GM18951 (cell line): ENCODE measurements around the gene ZCCHC24.

Experiments
- POLR2A ChIP-seq: IDR thresholded peaks from 4 replicates; pipeline ENCODE4 v1.6.1; 2011; ENCODE audit warnings: mild to moderate bottlenecking; ENCODE audit not compliant: insufficient read length, insufficient read depth; ENCODE audit errors: extremely low read depth
- in situ Hi-C: fragments of 300-500 bp; cut with MboI; formaldehyde crosslinking; loops from one replicate; pipeline ENCODE4 v1.12.0; 2022; ENCODE audit warnings: low sequenced_read_pairs, mixed read lengths, inconsistent platforms; ENCODE audit not compliant: unreplicated experiment

Gene ZCCHC24

DNA sequence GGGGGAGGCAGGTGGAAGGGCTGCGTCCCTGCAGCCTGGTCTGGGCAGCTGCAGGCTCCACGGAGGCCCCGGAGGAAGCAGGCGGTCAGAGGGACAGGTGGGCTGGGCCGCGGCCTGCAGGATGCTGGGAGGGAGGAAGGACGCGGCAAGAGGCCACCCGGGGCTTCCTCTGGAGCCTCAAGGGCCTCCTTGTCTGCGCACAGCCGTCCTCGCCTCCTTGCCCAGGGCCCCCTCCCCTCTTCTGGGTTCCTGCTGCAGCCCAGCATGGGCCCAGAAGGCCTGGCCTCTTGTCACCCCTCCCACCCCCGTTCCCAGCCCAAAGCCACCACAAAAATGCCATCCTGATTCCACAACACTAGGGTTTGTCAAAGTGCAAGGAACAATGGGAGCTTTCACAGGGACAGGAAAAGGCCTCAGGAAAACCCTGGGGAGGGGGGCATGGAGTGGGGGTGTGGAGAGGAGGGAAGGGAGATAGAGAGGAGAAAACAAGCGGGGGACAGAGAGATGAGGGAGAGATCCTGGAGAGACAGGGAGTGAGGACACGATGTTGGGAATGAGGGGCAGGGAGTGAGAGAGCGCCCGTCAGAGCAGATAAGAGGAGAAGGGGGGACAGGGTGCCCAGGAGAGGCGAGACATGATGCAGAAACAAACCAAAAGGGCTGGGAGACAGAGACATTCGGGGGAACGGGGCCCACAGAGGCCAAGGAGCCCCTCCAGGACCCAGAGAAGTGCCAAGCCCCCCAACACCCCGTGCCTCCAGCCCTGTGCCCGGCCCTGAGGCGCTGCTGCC lies 41.8 kb downstream of the ZCCHC24 start:
- TF ChIP-seq POLR2A = no peak
- in situ Hi-C loops = no loop called here

DNA sequence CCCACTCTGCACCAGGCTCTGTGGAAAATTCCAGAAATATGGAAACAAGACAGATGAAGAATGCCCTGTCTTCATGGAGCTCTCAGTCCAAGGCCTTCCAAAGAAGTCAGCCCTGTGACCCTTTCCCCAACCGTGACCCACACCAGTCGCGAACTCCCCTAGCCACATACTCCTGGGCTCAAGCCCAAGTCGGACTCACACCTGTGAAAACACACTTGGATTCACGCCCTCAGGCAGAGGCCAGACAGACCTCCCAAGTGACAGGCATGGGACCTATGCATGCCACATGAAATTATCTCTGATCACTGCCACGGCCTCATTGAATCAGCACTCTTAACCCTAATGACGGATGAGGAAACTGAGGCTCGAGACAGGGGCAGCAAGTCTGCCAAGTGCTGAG lies 42.5 kb downstream of the ZCCHC24 start:
- TF ChIP-seq POLR2A = no peak
- in situ Hi-C loops = no loop called here

DNA sequence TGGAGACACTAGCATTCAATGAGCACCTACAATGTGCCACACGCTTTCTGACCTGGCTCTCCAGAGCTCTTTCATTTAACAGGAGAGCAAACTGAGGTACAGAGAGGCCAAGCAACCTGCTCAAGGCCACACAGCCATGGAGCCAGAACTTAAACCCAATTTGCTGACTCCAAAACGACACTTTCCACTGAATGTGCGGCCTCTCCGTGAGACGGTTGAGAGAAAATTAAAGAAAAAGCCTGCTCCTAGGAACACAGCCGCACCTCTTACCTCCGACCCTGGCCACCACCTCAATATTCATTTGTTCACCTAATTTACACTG lies 42.8 kb downstream of the ZCCHC24 start:
- in situ Hi-C loops = no loop called here
- no peak for TF ChIP-seq POLR2A

DNA sequence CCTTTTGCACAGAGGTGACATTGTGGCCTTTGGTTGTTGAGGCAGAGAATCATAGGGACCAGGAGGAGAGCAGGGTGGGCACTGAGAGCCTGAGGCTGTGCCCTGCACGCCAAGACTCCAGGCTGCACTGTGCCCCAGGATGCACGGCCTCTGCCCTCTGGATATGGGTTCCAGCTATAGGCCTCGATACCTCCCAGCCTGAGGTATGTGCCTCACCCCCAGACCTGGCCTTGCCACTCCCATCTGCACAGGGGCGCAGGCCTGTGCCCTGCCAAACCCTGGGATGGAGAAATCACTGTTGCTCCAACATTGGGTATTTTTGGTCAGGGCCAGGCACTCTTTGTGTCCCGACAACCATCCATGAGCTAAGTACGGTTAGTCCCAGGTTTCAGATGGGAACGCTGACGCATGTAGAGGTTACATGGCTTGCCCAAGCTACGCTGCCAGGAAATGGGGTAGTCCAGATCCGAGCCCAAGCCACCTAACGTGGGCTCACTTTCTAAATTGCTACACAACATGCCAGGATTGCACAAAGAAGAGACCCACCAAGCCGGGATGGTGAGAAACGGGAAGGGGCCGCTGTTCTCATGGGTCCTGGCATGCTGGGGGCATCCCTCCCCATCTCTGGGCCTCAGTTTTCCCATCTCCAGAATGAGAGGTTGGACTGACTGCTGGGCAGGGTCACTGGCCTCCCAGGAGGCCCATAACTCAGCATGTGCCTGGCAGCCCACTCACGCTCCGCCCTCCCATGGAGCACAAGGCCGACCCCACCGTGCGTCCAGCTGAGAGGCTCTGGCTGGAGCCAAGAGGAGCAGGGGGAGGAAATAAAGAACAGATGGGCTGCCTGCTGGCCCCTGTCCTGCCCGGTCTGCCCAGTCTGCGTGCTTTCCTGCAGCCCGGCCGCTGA lies 44.2 kb downstream of the ZCCHC24 start:
- in situ Hi-C loops = no loop called here

DNA sequence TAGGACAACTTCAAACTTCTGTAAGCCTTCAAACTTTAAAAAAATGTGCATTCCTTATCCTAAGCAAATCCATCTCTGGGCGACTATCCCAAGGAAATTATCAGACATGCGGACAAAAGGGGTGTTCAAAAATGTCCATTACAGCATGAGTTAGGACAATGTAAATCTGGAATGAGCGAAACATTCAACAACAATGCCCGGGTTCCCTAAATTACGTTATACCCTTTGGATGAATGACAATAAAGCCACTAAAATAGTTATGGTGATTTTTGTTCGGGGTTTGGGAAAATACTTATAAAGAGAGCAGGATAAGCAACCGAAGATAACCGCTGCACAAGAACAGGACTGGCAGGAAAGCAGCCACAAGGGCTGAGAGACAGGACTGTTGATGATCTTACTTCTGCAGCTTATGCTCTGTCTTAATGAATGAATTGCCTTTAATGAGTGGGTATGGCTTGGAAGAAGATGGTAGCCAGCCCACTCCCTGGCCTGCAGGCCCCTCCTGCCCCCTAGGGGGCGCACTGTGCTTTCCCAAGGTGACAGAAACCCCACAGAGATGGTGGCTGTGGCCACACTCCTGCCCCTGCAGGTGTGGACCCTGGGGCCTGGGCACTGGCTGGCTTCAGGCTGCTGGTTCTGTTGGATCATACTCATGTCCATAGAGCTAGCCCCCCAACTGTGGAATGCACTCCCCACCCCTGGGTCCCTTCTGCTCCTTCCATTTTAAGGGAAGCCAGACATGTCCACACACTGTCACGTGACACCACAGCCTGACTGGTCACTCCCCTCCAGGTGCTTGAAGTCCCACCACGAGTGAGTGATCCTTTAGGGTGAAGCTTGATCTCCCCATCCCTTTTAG lies 45.0 kb downstream of the ZCCHC24 start:
- no peak for TF ChIP-seq POLR2A

More for the DNA sequence above, 44.2 kb downstream of the ZCCHC24 start:
- no peak for TF ChIP-seq POLR2A

DNA sequence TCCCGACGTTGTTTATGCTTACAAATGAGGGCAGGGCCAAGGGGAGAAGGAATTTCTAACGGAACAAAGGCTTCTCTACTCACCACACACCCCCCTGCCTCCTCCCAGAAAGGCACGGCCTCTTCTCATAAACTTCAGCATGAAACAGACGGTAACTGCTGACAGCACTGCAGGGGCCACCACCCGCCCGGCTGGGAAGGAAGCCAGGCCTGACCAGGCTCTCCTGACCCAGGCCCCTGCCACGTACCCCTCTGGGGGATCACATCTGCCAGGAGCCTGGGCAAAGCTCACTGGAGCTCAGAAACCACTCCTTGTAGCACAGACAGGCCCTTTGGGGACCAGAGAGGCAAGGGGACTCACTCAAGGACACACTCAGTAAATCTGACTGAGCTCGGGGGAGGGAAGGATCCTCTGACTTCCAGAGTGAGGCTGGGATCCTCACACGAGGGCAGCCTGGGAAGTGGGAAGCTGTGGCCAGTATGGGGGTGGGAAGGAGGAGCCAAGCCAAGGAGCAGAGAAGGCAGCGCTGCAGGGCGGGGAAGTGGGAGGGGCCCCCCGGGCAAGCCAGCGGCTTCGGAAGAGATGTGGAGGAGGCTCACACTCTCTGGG lies 46.1 kb downstream of the ZCCHC24 start:
- in situ Hi-C loops = loop anchor here (10.0 kb wide), 1 partner anchor 65 kb away; no protein-coding TSS in a partner anchor
- no peak for TF ChIP-seq POLR2A

More for the DNA sequence above, 45.0 kb downstream of the ZCCHC24 start:
- in situ Hi-C loops = no loop called here

DNA sequence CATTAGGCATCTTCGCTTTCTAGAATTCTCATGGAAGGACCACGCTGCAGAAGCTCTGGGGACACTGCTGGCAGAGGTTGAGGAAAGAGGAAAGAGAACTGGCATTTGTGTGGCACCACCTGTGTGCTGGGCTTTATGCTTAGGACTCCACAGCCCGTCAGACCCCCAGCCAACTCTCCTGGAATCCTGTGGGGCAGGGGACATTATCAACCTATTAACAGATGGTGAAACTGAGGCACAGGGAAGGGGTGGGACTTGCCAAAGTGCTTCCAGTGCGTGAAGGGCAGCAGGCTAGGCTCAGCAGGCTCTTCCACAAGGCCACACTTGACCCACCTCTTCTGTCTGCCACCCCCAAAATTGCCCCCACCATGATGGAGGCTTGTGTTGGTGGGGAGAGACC lies 46.8 kb downstream of the ZCCHC24 start:
- TF ChIP-seq POLR2A = no peak
- in situ Hi-C loops = loop anchor here (10.0 kb wide), 1 partner anchor 66 kb away; no protein-coding TSS in a partner anchor

DNA sequence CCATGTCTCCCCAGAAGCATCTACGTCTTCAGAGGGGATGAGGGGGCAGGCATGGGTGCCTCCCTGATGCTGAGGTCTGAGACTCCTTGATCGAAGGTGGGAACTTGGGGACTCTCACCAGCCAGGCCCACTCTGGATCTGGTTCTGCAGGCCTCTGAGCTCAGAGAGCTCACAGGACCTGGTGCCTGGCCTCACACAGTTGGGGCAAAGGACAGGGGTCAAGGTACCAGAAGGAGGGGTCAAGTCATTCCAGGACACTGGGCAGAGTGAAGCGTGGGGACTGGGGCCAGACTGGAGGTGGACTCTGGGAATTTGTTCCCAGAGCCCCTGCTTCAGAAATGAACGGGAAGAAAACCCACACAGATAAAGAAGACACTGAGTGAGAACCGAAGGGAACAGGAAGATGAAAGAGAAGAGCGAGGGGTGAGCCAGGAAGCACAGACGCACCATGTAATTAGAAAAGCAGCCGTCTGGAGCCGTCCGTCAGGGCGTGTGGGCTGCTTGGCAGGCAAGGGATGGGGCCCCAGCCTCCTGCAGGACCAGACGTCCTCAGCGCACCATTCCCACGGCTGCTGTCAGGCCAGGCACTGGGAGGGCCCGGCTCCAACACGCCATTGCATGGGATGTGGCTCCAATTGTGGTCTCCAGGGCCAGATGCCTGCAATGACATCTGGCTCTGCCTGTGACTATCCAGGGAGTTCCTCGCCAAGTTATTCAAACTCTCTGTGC lies 47.7 kb downstream of the ZCCHC24 start:
- no peak for TF ChIP-seq POLR2A
- in situ Hi-C loops = loop anchor here (10.0 kb wide), 1 partner anchor 67 kb away; no protein-coding TSS in a partner anchor

DNA sequence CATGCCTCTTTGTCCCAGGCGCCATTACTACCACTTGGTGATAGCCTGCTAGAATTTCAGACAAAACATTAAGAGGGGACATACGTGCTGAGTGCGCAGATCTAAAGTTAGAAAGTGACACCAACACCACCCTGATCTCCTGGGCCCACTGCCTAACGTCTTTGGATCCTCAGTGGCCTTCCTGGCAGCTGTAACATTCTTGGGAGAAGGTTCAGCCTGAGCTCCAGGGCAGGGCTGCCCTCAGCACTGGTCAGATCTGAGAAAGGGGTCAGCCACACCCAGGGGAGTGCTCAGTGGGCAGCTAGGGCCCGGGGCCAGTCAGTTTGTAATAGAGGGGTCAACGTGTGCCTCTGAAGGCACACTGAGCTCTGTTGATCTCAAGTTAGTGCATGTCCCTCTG lies 48.4 kb downstream of the ZCCHC24 start:
- in situ Hi-C loops = loop anchor here (10.0 kb wide), 1 partner anchor 68 kb away; no protein-coding TSS in a partner anchor
- TF ChIP-seq POLR2A = no peak

DNA sequence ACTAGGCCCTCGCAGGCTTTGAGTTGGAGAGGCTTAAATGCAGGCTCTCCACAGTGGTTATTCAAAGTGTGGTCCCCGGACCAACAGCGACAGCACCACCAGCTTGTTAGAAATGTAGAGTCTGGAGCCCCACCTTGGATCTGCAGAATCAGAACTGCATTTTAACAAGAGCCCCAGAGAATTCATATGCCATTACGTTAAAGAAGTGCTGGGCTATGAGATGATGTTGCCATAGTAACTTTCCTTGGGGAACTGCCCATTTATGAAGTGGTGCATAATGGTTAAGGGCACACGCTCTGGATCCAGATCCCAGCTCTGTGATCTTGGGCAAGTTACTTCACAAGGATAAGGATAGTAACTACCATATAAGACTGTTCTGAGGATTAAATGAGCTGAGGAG lies 48.9 kb downstream of the ZCCHC24 start:
- in situ Hi-C loops = loop anchor here (10.0 kb wide), 1 partner anchor 68 kb away; no protein-coding TSS in a partner anchor
- no peak for TF ChIP-seq POLR2A

DNA sequence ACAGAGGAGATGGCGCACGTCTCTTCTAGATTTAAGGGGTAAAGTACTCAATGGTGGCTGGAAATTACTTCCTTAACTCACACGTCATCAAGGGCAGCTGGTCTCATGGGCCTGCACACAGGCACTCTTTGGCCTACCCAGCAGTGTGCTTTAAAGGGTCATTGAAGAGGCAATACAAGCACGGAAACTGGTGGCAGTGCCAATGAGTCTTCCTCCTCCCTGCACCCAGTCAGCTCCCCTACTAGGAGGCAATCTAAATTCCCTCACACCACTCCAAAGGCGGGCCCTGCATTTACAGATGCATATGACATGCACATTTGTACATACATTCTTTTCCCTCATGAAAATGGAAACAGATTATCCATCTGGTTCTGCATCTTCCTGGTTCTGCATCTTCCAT lies 50.8 kb downstream of the ZCCHC24 start:
- TF ChIP-seq POLR2A = no peak
- in situ Hi-C loops = loop anchor here (10.0 kb wide), 1 partner anchor 70 kb away; no protein-coding TSS in a partner anchor
